Measurements from ENCODE around the gene SH3RF2.

Gene SH3RF2

GRCh38 chr5:146112476-146112875, 176.1 kb downstream of the SH3RF2 start:
- CTCF ChIA-PET, result interaction anchor here (1.4 to 2.1 kb wide), 2 partner anchors 10 to 18 kb away, joined by 5 to 6 read pairs; no protein-coding TSS in a partner anchor
- POLR2A ChIA-PET, result no interaction called here
- WGBS (ENCODE audit: insufficient coverage), result 57% methylated on average over 2 of the region's 5 CpGs
- no peak overlapping the region for H3K27ac ChIP-seq (ENCODE audit: insufficient read depth in 1 of 2, low read depth in 1 of 2, low read length in 2 of 2, poor library complexity in 1 of 2, severe bottlenecking in 2 of 2)
- H3K36me3 ChIP-seq (ENCODE audit: control insufficient read depth in 4 of 4, insufficient read depth in 4 of 4, low read length in 3 of 4), result peaks cover 2 to 39% (median 17%) of the 10 kb centered on the region in 4 experiments
- H3K27me3 ChIP-seq (replicated peaks in 2 of 5; ENCODE audit: control insufficient read depth in 4 of 5, insufficient read depth in 5 of 5, low read length in 4 of 5), result no peaks in the 10 kb centered on the region
- peaks cover 8 to 27% (median 13%) of the 10 kb centered on the region in 4 experiments for H3K4me1 ChIP-seq (ENCODE audit: control extremely low read depth in 1 of 4, control insufficient read depth in 4 of 4, insufficient read depth in 4 of 4, low read length in 3 of 4)
- no peaks in the 10 kb centered on the region for H3K9me3 ChIP-seq (ENCODE audit: control extremely low read depth in 1 of 5, control insufficient read depth in 4 of 5, insufficient read depth in 2 of 5, low read depth in 1 of 5, low read length in 4 of 5)
- peak in 2 of 3 donors; percentile 40 to 57 for DNase-seq
- H3K4me3 ChIP-seq (ENCODE audit: control insufficient read depth in 1 of 7, extremely low read depth in 1 of 7, insufficient read depth in 4 of 7, low read depth in 2 of 7, low read length in 6 of 7), result no peak overlapping the region
